DMS 273 treated with DMSO at 0.1 percent for 48 hours (cell line): ENCODE measurements around the gene IRF1.

Experiments used
- DNase-seq: peaks from one replicate; lab custom pipeline; 2025; lab: John Stamatoyannopoulos, UW

IRF1 gene

DNA sequence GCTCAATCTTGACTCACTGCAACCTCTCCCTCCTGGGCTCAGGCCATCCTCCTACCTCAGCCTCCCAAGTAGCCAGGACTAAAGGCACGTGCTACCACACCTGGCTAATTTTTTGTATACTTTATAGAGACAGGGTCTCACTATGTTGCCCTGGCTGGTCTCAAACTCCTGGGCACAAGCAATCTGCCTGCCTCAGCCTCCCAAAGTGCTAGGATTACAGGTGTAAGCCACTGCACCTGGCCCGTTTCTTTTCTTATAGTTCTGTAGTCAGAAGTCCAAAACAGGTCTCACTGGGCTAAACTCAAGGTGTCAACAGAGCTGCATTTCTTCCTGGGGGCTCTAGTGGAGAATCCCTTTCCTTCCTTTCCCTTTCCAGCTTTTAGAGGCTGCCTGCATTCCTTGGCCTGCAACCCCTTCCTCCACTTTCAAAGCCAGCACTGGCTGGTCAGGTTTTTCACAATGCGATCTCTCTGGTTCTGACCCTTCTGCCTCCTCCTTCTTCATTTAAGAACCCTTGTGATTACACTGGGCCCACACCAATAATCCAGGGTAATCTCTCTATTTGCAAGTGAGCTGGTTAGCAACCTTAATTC is 16.3 kb downstream of the IRF1 start:
- DNase-seq = no peak

DNA sequence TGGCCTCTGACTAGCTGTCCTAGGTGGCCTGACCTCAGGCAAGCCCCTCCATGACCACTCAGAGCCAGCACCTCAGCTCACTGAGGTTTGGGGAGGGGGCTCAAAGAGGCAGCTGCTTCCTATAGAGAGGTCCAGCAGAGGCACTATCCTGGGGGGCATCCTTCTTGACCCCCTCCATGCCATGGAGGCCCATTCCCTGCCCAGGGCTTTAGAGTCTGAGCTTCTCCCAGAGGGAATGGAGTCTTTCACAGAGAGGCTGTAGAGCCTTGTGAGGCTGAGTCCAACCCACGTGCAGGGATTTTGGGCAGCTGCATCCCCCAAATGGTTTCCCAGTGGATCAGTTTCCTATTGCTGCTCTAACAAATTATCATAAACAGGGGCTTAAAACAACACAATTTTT is 16.9 kb downstream of the IRF1 start:
- no peak for DNase-seq

DNA sequence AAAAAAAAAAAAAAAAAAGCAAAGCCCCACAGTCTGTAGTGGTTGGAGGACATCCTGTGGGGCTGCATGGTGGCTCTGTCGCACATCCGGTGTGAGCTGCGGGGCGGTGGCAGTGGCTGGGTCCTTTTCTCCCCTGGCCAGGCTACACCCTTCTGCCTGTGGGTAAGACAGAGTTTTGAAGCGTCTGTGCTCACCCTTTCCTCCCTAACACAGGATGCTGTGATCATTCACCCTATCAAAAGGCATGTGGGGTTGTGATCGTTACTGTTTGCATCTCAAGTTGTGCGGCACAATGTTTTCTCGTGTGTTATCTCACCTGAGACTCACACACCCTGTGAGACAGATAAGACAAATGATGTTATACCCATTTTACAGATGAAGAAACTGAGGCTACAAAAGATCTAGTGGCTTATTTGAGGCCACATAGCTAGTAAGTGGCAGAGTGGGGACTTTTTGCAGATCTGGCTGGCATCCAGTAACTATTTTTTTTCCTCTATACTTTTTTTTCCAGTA is 17.5 kb downstream of the IRF1 start:
- no peak for DNase-seq

DNA sequence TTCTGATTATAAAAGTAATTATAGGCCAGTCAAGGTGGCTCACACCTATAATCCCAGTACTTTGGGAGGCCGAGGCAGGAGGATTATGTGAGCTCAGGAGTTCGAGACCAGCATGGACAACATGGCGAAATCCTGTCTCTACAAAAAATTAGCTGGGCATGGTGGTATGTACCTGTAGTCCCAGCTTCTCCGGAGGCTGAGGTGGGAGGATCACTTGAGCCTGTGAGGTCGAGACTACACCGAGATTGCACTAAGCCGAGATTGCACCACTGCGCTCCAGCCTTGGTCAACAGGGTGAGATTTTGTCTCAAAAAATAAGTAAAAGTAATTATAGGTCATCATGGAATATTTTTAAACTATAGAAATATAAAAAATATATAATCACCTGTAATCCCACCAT is 18.1 kb downstream of the IRF1 start:
- no peak for DNase-seq

DNA sequence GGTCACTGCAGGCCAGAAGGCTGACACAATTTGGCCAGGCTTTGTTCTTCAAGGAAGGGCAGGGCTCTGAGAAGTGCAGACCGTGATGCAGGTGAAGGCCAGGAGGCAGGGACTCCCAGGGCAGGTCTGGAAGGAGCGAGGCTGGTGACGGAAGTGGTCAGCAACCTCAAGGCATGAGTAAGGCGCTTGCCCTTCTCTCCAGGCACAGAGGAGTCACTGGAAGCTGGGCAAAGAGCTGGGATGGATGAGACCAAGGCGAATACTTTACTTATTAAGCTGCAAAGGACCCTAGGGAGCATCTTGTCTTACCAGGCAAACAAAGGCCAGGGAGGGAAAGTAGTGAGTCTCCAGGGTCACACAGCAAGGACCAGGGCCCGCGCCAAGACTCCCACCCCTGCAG is 18.6 kb downstream of the IRF1 start:
- DNase-seq = no peak

DNA sequence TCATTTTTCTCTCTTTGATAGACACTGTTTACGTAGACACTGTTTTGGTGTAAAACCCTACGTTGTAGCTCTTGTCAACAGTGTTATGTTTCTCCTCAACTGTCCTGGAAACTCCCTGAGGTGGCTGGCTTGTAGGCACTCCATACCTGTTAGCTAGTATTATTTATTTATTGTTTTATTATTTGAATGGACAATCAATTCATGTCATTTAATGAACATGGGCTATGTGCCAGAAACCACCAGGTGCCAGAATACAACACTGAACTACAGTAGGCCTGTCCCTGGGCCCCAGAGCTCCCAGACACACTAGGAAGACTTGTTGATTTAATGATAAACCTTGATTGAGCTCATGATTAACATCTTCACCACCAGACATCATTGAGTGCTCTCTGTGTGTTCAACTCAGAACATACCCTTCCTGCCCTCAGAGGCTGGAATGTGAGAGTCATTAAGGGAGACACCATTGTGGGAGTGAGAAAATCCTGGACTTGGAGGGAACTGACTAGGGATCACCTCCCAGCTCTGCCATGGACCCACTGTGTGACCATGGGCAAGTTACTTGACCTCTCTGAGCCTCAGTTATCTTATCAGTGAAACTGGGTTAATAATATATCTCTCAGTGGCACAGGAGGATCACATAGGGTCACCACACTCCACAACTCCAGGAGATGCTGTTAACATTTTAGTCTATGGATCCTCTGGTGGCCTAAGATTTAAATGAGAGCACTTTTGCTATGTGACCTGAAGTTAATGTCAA is 19.2 kb downstream of the IRF1 start:
- DNase-seq = no peak

DNA sequence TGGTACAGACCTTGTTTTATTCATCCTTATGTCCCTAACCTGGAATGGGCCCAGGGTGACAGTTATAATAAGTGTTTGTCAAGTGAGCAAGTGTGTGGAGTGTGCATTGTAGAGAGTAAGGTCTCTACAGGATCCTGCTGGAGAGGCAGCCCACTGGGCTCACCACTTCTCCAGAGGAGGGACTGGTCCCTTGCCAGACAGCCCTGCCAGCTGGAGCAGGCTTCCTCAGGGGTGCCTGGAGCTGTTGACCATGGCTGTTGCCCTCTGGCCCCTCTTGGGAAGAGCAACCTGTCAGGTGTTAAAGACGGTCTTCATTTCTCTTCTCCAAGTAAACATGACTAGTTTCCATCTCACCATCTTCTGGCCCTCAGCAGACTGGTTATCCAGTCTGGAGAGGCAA is 20.0 kb downstream of the IRF1 start:
- no peak for DNase-seq

DNA sequence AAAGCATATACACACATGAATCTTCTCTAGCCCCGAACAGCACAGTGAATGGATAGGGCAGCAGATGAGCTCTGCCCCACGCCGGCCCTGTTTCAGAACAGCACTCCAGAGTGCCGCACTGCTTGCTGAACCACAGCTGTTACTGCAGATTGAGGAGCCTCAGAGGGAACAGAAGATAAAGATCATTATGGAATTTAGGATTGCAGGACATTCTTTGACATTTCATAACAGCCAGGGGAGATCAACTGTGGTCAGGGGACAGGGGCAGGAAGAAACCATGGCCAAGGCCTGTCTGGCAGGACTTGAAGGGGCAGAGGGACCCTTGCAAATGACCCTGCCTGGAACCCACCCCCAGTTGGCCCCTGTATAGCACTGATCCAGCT is 20.6 kb downstream of the IRF1 start:
- DNase-seq = no peak

DNA sequence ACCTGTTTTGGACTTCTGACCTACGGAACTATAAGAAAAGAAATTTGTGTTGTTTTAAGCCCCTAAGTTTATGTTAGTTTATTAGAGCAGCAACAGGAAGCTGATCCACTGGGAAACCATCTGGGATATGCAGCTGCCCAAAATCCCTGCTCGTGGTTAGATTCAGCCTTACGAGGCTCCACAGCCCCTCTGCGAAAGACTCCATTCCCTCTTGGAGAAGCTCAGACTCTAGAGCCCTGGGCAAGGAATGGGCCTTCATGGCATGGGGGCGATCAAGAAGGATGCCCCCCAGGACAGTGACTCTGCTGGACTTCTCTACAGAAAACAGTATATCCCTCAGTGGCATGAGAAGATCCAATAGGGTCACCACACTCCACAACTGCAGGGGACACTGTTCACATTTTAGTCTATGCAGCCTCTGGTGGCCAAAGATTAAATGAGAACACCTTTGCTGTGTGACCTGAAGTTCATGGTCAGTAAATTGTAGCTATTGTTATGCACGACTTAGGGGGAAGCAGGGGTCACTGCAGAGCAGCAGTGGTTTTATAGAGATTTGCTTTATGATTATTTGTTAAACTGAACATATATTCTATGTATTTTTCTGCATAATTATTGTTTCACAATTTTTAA is 21.1 kb downstream of the IRF1 start:
- DNase-seq = no peak

DNA sequence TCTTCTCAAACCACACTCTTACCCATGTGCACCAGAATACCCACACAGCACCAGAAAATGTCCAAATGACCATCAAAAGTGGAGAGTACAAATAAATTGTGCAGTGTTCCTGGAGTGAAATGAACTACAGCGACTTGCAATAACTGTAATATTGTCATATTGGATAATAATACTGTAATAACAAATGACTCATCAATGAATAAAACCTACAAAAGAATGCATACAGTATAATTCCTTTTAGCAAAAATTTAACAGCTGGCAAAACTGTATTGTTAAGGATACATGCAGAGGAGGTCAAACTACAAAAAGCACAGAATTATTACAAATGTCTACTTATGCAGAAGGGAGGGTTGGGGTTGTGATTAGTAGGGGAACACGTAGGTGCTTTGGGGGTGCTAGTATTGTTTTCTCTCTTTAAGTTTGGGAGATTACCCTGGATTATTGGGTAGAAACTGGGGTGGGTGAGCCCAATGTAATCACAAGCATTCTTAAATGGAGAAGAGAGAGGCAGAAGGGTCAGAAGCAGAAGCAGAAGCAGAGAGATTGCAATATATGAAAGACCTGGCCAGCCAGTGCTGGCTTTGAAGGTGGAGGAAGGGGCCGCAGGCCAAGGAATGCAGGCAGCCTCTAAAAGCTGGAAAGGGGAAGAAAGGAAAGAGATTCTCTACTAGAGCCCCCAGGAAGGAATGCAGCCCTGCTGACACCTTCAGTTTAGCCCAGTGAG is 21.8 kb downstream of the IRF1 start:
- DNase-seq = no peak

DNA sequence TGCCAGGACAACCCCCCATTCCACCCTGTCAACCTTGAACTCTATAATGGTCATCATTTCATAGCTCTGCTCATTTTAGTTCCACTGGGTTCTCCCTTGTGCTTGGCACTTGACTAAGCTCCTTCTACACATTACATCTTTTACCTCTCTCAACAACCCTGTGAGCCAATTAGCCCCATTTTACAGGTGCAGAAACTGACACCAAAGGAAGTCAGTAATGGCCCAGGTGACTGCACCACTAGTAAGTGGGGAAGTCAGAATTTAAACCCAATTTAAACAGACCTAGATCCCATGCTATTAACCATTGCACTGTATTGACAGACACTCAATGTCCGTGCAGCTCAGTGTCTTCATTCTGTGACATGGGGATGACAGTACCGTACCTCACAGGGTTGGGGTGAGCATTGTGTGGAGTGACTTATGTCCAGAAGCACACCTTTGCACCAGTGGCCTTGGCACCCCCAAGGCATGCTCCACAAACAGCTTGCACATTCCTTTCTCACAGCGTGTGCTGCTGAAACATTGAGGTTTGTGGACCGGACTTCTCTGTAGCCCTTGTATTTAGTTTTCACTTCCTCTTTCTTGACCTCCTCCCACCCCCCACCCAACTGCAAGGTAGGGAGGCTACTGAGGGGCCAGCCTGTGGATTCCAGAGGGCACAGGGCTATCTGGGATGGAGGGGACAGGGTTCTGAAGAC is 23.1 kb downstream of the IRF1 start:
- no peak for DNase-seq

DNA sequence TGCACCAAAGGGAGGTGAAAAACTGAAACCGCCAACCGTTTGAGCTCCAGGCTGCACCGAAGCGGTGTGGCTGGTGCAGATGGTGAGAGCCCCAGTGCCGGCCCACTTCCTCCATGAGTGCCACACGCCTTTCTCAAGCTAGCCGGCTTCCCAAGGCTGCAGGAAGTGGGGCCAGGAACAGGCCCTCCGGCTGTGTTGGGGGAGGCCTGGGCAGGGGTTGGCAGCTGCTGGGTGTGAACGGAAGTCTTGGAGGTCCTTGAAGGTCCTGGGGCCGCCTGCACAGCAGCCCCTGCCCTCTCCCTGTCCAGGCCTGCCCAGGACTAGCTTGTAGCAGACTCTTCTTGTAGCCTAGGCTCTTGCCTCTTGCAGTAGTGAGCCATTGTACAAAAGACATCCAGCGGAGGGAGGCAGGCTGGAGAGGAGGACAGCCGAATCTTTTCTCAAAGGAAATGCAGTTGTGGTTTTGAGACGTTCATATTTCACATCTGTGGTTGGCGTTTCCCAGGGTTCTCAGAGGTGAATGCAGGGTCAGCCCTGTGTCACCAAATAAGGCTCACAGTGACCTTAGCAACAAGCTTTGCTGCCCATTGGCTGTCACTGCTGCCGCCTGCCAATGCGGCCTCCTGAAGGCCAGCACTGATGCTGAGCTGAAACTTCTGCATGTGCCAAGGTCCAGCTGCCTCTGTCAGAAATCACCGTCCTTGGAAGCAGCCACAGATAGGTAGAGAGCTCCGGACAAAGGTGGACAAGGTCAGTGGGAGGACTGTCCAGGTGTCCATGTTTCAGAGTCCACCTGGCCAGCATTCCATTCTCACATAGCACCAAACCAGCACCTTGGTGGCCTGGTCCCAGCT is 23.9 kb downstream of the IRF1 start:
- DNase-seq = peak; percentile 70

DNA sequence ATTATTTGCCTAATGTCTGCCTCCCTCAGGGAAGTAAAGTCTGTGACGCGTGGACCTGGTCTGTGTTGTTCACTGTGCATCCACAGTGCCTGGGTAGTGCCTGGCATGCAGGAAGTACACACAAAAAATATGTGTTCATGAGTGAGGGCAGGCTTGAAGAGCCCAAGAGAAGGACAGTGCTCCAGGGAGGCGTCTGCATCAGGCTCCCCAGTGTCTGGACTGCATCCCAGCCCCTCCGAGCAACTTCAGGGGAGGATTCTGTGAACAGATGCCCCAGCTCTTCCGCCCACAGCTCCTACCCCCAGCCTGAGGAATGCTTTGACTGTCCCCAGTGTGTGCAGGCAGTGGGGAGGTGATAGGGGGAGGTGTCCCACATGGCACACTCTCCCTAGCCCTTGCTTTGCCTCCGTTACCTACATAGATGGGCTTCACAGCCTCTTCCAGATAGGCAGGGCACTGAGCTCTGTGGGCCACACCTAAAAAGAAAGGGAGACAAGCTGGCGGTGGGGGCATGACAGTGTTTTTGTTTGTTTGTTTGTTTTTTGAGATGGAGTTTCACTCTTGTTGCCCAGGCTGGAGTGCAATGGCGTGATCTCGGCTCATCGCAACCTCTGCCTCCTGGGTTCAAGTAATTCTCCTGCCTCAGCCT is 25.4 kb downstream of the IRF1 start:
- peak; percentile 35 for DNase-seq

DNA sequence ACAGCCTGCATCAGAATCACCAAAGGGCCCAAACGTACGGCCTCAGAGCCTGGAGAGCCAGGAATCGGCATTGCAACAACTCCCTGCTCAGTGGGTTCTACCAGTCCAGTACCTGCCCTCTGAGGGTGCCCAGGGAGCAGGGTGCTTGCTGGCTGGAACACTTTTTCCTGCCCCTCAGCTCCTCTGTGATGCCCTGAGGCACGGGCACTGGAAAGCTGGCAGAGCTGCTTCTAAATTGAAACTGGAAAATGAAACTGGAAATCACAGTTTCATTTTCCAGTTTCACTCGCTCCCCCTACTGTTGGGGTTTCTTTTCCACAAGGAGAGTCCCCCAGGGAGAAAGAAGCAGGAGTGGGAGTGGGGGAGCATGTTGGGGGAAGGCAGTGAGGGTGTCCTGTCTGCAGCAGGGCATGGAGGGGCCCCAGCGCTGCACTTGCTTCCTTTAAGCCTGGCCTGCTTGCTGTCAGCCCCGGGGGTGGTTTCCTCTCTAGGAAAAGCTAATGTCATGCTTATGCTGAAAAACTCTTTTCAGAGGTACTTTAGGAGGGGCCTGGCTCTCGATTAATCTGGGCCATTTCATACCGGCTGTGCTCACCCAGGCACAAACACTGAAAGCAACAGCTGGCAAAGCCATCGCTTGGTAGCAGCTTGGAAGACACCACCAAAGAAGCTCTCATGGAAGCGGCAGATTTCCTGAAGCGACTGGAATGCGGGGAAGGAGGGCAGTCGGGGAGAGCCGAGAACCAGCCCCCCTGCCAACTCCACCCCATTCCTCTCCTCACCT is 26.2 kb downstream of the IRF1 start:
- DNase-seq = peak; percentile 69

DNA sequence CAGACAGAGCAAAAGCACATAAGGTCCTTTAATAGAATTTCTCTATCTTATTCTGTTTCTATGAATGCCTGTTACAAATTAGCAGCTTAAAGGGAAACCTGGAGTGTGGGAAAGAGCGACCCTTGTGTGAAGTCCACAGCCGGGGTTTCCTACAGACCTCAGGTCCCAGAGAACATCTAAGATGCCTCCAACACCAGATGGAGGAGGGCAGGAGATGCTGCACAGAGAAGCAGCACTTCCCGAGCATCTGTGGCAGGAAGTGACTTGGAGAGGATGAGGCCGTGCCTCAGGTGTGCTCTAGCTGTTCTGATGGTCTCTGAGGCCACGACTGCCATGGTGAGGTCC is 26.8 kb downstream of the IRF1 start:
- DNase-seq = no peak

DNA sequence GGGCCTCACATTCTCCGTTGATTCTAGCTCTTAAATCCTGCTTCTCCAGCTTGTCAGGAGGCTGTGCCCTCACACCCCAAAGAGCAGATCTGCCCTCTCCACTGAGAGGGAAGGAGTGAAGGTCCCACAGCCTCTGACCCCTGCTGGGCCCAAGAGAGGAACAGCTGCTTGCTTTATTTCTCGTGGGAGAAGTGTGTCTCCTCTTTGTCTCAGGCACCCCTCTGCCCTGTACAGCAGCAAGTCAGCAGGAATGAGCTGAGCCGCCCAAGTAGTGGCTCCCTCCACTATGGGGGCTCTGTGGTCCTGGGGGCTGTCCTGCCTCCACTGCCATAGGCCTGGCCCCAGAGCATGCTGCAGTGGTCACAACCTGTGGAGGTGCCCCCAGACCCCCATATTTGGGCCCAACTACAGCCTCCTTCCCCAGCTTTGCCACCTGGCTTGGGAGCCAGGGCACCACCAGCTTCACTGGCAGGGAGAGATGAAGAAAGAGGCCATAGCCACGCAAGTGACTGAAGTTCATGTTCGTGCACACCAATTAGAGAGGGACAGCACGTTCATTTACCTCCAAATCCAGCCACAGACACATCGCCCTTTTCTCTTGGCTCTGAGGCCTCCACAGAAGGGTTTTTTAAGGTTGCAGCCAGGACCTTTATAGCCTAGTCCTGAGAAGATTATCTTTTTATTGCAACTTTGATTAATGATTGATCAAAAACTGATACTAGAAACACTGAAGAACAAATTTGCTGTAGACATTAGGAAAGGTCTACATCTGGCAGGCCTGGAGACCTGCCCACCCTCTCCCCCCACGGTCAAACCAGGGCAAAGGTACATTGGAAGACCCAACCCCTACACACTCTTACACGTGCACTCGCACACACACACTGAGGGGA is 27.5 kb downstream of the IRF1 start:
- no peak for DNase-seq

DNA sequence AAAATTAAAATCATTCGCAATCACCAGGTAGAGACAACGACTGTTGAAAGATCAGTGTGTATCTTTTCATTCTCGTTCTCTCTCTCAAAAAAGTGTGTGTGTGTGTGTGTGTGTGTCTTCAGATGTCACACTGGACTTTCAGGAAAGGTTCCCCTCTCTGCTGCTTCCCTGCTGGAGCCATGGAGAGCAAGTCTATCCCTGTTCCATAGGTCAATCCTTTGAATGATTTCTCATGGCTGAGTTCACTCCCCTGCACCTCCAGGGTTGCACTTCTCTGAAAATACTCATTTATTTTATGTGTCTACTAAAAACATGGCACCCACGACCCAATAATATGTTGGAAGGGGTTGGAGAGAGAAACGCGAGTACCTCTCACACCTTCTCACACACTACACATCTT is 28.2 kb downstream of the IRF1 start:
- DNase-seq = no peak

DNA sequence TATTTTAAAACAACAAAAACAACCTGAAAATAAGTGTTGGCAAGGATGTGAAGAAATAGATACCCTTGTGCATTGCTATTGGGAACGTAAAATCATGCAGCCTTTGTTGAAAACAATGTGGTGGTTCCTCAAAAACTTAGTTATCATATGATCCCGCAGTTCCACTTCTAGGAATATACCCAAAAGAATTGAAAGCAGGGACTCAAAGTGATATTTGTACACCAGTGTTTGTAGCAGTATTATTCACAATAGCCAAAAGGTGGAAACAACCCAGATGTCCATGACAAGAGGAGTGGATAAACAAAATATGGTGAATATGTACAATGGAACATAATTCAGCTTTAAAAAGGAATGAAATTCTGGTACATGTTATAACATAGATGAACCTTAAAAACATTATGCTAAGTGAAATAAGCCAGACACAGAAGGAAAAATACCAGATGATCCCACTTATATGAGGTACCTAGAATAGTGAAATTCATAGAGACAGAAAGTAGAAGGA is 29.0 kb downstream of the IRF1 start:
- no peak for DNase-seq
